ENCODE results near the gene LRP5. TPM values are rescaled to one million over a fixed set of nuclear protein-coding genes. Genes with fewer than 3 reads are reported as not detected.

LRP5 gene
- total RNA-seq, 2 experiments from 2014 or later: 32.2 to 32.7 TPM

DNA sequence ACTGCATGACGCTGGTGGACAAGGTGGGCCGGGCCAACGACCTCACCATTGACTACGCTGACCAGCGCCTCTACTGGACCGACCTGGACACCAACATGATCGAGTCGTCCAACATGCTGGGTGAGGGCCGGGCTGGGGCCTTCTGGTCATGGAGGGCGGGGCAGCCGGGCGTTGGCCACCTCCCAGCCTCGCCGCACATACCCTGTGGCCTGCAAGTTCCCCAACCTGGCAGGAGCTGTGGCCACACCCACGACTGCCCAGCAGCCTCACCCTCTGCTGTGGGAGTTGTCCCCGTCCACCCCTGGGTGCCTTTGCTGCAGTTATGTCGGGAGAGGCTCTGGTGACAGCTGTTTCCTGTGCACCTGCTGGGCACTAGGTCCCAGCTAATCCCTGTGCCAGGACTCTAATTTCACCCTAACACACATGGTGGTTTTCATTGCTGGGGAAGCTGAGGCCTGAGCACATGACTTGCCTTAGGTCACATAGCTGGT lies 99.2 kb downstream of the LRP5 start:
- no peak for DNase-seq
- Mint-ChIP-seq H3K4me3 (no peak overlapping the region), H3K9me3 (no peaks in the 10 kb centered on the region), H3K27me3 (no peaks in the 10 kb centered on the region), H3K36me3 (ENCODE audit: low read depth) (peaks cover 15% of the 10 kb centered on the region), H3K4me1 (no peaks in the 10 kb centered on the region), H3K27ac (no peak overlapping the region)
- POLR2A ChIA-PET: no interaction called here
- CTCF ChIA-PET: interaction anchor here (0.7 to 1.2 kb wide), 2 partner anchors 10 to 28 kb away, joined by 3 read pairs; no protein-coding TSS in a partner anchor

DNA sequence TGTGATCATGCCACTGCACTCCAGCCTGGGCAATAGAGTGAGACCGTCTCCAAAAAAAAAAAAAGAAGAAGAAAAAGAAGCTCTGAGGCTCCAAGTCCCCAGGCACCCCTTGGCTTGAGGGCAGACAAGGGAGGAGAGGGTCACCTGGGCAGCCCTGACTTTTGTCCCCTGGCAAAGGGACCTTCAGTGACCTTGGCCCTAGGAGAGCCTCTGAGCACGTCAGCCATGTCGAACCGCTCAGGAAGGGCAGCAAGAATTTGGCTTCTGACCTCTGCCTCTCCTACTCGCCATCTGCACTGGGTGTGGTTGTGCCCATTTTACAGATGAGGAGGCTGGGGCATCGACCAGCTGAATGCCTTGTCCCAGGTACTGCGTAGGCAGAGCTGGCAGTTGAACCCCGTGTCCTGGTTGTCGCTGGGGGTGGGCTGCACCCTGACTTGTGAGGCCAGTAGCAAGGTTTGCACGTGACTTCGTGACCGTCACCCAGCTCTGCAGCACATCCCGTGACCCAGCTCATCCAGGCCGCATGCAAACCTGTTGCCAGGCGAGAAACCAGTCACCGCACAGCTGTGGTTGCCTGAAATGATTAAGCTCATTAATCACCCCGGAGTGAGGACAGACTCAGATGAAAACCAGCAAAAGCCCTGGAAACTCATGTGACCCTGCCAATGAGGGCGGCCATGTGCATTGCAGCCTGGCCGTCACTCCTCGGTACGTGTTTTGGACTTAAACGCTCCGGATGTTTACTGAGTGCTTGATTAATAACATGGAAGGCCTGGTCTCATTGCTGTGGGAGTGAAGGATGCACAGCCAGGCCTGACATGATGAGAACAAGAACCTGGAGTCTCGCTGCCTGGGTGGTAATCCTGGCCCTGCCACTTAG lies 100.4 kb downstream of the LRP5 start:
- CTCF ChIA-PET: interaction anchor here (1.0 to 1.2 kb wide), 2 partner anchors 9 to 26 kb away, joined by 3 to 4 read pairs; no protein-coding TSS in a partner anchor
- Mint-ChIP-seq H3K27me3 (no peaks in the 10 kb centered on the region), H3K36me3 (ENCODE audit: low read depth) (peaks cover 11% of the 10 kb centered on the region), H3K27ac (no peak overlapping the region), H3K9me3 (no peaks in the 10 kb centered on the region), H3K4me1 (peaks cover 2% of the 10 kb centered on the region), H3K4me3 (no peak overlapping the region)
- peak; percentile 9 for DNase-seq
- POLR2A ChIA-PET: no interaction called here

DNA sequence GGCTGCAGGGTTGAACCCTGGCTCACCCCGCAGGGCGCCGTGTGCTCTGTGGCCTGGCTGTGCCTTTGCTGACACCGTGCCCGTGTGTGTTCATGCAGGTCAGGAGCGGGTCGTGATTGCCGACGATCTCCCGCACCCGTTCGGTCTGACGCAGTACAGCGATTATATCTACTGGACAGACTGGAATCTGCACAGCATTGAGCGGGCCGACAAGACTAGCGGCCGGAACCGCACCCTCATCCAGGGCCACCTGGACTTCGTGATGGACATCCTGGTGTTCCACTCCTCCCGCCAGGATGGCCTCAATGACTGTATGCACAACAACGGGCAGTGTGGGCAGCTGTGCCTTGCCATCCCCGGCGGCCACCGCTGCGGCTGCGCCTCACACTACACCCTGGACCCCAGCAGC lies 101.2 kb downstream of the LRP5 start:
- Mint-ChIP-seq H3K4me1 (peaks cover 2% of the 10 kb centered on the region), H3K27me3 (no peaks in the 10 kb centered on the region), H3K4me3 (no peak overlapping the region), H3K36me3 (ENCODE audit: low read depth) (peaks cover 8% of the 10 kb centered on the region), H3K9me3 (no peaks in the 10 kb centered on the region), H3K27ac (no peak overlapping the region)
- no peak for DNase-seq
- CTCF ChIA-PET: no interaction called here
- POLR2A ChIA-PET: no interaction called here

DNA sequence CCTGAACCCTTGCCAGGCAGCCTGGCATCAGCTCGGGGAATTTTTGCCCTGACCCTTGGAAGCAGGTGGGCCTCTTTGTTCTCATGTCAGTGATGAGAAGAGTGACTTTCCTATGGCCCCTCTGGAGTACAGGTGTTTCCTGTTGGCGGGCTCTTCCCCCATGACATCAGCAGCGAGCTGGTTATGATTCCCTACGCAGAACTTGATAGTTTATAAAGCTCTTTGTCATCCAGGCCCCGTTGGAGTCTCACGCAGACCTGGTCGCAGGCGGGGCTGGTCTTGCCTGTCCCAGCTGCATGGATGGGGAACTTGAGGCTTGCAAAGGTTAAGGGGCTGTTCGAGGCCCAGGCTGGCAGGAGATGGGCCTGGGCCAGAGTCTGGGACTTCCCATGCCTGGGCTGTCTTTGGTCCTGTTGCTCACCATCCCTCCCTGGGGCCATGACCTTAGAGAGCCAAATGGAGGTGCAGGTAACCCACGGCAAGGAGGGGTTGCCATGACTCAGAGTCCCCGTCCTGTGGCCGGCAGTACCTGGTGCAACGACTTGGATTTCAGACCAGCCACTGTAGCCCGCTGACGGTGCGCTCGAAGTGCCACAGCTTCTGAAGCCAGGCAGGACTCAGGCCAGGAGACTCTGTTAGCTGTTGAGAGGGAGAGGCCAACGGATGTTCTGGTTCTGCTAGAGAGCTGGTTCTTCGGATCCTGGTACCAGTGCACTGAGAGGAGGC lies 102.3 kb downstream of the LRP5 start:
- DNase-seq: no peak
- Mint-ChIP-seq H3K27me3 (no peaks in the 10 kb centered on the region), H3K9me3 (no peaks in the 10 kb centered on the region), H3K36me3 (ENCODE audit: low read depth) (peaks cover 8% of the 10 kb centered on the region), H3K4me1 (peaks cover 2% of the 10 kb centered on the region), H3K27ac (no peak overlapping the region), H3K4me3 (no peak overlapping the region)
- CTCF ChIA-PET: interaction anchor here (0.6 kb wide), 1 partner anchor 168 kb away, joined by 4 read pairs; no protein-coding TSS in a partner anchor
- POLR2A ChIA-PET: no interaction called here

DNA sequence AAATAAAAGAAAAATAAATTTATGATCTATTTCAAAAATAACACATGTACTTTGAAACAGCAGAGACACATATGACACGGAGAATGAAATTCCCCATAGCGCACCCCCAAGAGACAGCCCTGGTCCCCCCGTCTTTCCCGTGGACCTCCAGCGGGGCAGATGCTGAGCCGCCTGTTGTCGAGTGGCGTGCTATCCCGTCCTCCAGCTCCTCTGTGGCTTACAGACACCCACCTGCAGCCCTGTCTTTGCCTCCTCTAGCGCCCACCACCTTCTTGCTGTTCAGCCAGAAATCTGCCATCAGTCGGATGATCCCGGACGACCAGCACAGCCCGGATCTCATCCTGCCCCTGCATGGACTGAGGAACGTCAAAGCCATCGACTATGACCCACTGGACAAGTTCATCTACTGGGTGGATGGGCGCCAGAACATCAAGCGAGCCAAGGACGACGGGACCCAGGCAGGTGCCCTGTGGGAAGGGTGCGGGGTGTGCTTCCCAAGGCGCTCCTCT lies 103.7 kb downstream of the LRP5 start:
- POLR2A ChIA-PET: no interaction called here
- DNase-seq: no peak
- H3K9me3 Mint-ChIP-seq: no peaks in the 10 kb centered on the region
- no peaks in the 10 kb centered on the region for H3K27me3 Mint-ChIP-seq
- H3K36me3 Mint-ChIP-seq (ENCODE audit: low read depth): peaks cover 11% of the 10 kb centered on the region
- no peak overlapping the region for H3K4me3 Mint-ChIP-seq
- H3K27ac Mint-ChIP-seq: no peak overlapping the region
- CTCF ChIA-PET: interaction anchor here (0.6 kb wide), 1 partner anchor 311 kb away, joined by 3 read pairs; no protein-coding TSS in a partner anchor
- H3K4me1 Mint-ChIP-seq: peaks cover 4% of the 10 kb centered on the region

DNA sequence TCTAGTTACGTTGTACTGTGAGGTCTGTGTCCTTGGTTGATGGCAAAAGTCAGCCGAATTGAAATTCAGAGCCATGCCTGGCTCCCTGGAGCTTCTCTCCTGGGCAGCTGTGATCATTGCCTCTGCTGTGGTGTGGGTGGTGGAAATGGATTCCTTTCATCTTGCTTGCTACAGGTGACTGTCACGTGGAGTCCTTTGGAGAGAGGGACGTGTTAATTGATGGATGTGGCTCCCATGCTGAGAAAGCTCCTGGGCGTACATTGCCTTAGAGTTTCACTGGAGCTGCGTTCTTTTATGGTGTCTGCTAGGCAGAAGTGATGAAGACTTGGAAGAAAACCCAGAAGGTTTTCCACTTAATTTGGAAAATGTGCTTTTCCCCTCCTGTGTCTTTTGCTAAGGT lies 106.3 kb downstream of the LRP5 start:
- Mint-ChIP-seq H3K36me3 (ENCODE audit: low read depth) (peaks cover 5% of the 10 kb centered on the region), H3K4me3 (no peak overlapping the region), H3K27me3 (no peaks in the 10 kb centered on the region), H3K9me3 (no peaks in the 10 kb centered on the region), H3K4me1 (peaks cover 4% of the 10 kb centered on the region), H3K27ac (no peak overlapping the region)
- CTCF ChIA-PET: interaction anchor here (1.2 kb wide), 1 partner anchor 13 kb away, joined by 5 read pairs; no protein-coding TSS in a partner anchor
- DNase-seq: no peak
- POLR2A ChIA-PET: no interaction called here

DNA sequence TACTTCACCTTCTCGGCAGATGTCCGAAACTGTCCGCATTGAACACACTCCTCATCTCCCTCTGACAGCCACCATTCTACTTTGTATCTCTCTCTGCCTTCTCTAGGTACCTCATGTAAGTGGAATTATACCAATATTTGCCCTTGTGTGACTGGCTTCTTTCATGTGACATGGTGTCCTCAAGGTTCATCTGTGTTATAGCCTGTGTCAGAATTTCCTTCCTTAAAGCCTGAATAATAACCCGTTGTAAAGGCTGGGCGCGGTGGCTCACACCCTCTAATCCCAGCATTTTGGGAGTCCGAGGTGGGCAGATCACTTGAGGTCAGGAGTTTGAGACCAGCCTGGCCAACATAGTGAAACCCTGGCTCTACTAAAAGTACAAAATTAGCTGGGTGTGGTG lies 107.8 kb downstream of the LRP5 start:
- POLR2A ChIA-PET: no interaction called here
- H3K36me3 Mint-ChIP-seq (ENCODE audit: low read depth): peaks cover 5% of the 10 kb centered on the region
- no peak overlapping the region for H3K27ac Mint-ChIP-seq
- CTCF ChIA-PET: no interaction called here
- H3K27me3 Mint-ChIP-seq: no peaks in the 10 kb centered on the region
- no peaks in the 10 kb centered on the region for H3K9me3 Mint-ChIP-seq
- no peak for DNase-seq
- no peak overlapping the region for H3K4me3 Mint-ChIP-seq
- peaks cover 4% of the 10 kb centered on the region for H3K4me1 Mint-ChIP-seq

DNA sequence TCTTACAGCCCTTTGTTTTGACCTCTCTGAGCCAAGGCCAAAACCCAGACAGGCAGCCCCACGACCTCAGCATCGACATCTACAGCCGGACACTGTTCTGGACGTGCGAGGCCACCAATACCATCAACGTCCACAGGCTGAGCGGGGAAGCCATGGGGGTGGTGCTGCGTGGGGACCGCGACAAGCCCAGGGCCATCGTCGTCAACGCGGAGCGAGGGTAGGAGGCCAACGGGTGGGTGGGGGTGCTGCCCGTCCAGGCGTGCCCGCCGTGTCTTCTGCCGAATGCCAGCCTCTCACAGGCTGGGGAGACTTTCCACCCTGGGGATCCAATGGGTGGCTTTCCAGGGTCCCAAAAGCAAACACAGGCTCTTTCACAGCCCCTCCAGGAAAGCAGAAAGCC lies 111.1 kb downstream of the LRP5 start:
- ChIA-PET POLR2A (no interaction called here), CTCF (interaction anchor here (1.9 kb wide), 1 partner anchor 13 kb away, joined by 4 read pairs; no protein-coding TSS in a partner anchor)
- DNase-seq: no peak
- Mint-ChIP-seq H3K36me3 (ENCODE audit: low read depth) (peaks cover 9% of the 10 kb centered on the region), H3K27ac (no peak overlapping the region), H3K4me1 (peaks cover 3% of the 10 kb centered on the region), H3K9me3 (peaks cover 3% of the 10 kb centered on the region), H3K4me3 (no peak overlapping the region), H3K27me3 (no peaks in the 10 kb centered on the region)

DNA sequence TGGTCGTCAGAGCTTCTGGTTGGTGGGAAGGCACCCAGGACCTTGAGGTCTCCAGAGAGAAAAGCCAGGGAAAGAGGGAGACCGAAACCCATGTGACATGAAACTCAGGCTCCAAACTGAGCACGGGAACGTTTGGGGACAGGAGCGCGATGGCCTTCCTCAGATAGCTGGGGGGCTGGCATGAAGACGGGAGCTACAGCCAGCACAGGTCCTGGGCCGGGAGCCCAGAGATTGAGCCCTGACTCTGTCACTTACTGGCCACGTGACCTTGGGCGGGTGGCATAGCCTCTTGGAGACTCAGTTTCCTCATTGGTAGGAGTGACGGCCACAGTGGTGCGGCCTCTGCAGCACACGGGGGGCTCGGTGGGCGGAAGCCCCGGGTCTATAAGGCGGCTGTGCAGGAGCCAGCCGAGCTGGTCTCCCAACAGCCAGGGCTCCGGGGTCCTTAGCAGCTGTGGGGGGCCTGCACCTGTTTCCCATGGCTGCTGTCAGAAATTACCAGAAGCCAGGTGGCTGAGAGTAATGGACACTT lies 111.8 kb downstream of the LRP5 start:
- no peak for DNase-seq
- no peak overlapping the region for H3K4me3 Mint-ChIP-seq
- POLR2A ChIA-PET: no interaction called here
- CTCF ChIA-PET: interaction anchor here (1.9 kb wide), 1 partner anchor 13 kb away, joined by 4 read pairs; no protein-coding TSS in a partner anchor
- H3K9me3 Mint-ChIP-seq: peaks cover 7% of the 10 kb centered on the region
- H3K27me3 Mint-ChIP-seq: no peaks in the 10 kb centered on the region
- H3K36me3 Mint-ChIP-seq (ENCODE audit: low read depth): peaks cover 14% of the 10 kb centered on the region
- H3K4me1 Mint-ChIP-seq: peaks cover 3% of the 10 kb centered on the region
- H3K27ac Mint-ChIP-seq: no peak overlapping the region

DNA sequence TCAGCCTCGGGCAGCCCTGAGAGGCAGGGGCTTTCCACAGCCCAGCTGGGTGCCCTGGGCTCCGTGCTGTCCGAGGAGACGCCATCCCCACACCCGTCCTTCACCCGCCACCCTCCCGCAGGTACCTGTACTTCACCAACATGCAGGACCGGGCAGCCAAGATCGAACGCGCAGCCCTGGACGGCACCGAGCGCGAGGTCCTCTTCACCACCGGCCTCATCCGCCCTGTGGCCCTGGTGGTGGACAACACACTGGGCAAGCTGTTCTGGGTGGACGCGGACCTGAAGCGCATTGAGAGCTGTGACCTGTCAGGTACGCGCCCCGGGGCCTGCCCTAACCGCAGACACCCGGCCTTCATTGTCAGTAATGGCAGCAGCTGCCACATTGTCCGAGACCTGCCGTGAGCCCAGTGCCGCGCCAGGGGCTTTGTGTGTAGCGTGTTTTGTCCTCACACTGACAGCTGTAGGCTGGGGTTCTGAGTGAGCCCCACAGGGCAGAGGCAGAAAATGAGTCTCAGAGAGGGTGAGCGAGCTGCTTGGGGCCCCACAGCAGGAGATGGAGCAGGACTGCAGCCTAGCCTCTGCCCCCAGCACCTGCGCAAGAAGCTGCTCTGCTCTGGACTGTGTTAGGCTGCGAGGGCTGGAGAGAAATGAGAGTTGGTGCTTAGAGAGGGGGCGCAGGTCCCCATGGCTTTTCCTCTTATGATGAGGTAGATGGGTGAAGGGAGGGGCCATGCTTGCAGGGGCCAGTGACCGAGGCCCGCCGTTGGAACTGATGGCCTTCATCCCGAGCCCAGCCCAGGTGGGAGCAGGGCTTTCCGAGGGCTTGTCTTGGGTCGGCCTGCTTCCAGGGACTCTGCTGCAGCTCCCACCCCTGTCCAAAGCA lies 112.8 kb downstream of the LRP5 start:
- no peak overlapping the region for H3K27ac Mint-ChIP-seq
- POLR2A ChIA-PET: no interaction called here

DNA sequence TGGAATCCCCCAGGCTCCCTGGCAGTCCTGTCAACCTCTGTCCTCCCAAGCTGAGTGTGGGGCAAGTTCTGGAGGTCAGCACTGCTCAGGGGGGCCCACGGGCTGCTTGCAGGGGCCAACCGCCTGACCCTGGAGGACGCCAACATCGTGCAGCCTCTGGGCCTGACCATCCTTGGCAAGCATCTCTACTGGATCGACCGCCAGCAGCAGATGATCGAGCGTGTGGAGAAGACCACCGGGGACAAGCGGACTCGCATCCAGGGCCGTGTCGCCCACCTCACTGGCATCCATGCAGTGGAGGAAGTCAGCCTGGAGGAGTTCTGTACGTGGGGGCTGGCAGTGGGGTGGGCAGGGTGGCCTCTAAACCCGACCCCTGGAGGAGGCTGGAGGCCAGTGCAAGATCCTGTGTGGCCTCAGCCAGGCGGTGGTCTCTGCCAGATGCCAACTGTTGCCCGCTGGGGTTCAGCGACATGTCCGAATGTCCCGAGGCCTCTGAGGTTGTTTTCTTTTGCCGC lies 113.5 kb downstream of the LRP5 start:
- ChIA-PET POLR2A (no interaction called here), CTCF (no interaction called here)
- H3K9me3 Mint-ChIP-seq: peaks cover 15% of the 10 kb centered on the region
- H3K4me3 Mint-ChIP-seq: no peak overlapping the region
- H3K36me3 Mint-ChIP-seq (ENCODE audit: low read depth): peaks cover 29% of the 10 kb centered on the region
- no peak overlapping the region for H3K27ac Mint-ChIP-seq
- DNase-seq: no peak
- no peaks in the 10 kb centered on the region for H3K4me1 Mint-ChIP-seq
- H3K27me3 Mint-ChIP-seq: no peaks in the 10 kb centered on the region

More for the DNA sequence above, 112.8 kb downstream of the LRP5 start:
- peaks cover 24% of the 10 kb centered on the region for H3K36me3 Mint-ChIP-seq (ENCODE audit: low read depth)
- CTCF ChIA-PET: no interaction called here
- no peaks in the 10 kb centered on the region for H3K27me3 Mint-ChIP-seq
- H3K4me3 Mint-ChIP-seq: no peak overlapping the region
- no peak for DNase-seq
- peaks cover 3% of the 10 kb centered on the region for H3K4me1 Mint-ChIP-seq
- H3K9me3 Mint-ChIP-seq: peaks cover 13% of the 10 kb centered on the region

DNA sequence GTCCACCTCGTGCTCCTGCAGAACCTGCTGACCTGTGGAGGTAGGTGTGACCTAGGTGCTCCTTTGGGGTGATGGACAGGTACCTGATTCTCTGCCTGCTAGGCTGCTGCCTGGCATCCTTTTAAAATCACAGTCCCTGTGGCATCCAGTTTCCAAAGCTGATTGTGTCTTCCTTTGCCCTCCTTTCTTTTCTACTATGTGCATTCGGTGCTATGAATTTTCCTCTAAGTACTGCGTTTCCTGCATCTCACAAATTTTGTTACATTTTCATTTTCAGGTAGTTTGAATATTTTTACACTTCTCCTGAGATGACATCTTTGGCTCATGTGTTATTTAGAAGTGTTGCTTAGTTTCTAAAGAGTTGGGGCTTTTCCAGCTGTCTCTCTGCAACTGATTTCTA lies 117.3 kb downstream of the LRP5 start:
- CTCF ChIA-PET: no interaction called here
- no peak overlapping the region for H3K27ac Mint-ChIP-seq

More for the DNA sequence above, 117.3 kb downstream of the LRP5 start:
- Mint-ChIP-seq H3K4me3 (no peak overlapping the region), H3K9me3 (peaks cover 15% of the 10 kb centered on the region), H3K4me1 (no peaks in the 10 kb centered on the region), H3K27me3 (no peaks in the 10 kb centered on the region), H3K36me3 (ENCODE audit: low read depth) (peaks cover 29% of the 10 kb centered on the region)
- POLR2A ChIA-PET: no interaction called here
- no peak for DNase-seq

All from activated CD4-positive, alpha-beta T cell treated with anti-CD3 and anti-CD28 coated beads, Interleukin-2, amount 10 ng/mL, durations not matched to agents 7 days and 5 days (primary cell).